SK-N-SH treated with all-trans-retinoic acid at 6 μM for 48 hours (cell line): ENCODE results near the gene RFC1.

Experiments
- TSHZ2 ChIP-seq: fragments of 250-450 bp; sonication (Bioruptor Pico); IDR thresholded peaks from 2 replicates; pipeline ENCODE4 v1.5.0; 2020; ENCODE audit warnings: mild to moderate bottlenecking, moderate library complexity
- TF ChIP-seq, protein P1 (sequence below): fragments of 250-450 bp; sonication (Bioruptor Pico); IDR thresholded peaks from 2 replicates; pipeline ENCODE4 v1.8.0; 2021; ENCODE audit warnings: low read depth, mild to moderate bottlenecking, moderate library complexity, borderline replicate concordance

GRCh38 chr4:39342731-39343130 lies 23.4 kb downstream of the RFC1 start:
- TF ChIP-seq TSHZ2 (CRISPR knock-in tag) = no peak
- TF ChIP-seq, protein P1, sequence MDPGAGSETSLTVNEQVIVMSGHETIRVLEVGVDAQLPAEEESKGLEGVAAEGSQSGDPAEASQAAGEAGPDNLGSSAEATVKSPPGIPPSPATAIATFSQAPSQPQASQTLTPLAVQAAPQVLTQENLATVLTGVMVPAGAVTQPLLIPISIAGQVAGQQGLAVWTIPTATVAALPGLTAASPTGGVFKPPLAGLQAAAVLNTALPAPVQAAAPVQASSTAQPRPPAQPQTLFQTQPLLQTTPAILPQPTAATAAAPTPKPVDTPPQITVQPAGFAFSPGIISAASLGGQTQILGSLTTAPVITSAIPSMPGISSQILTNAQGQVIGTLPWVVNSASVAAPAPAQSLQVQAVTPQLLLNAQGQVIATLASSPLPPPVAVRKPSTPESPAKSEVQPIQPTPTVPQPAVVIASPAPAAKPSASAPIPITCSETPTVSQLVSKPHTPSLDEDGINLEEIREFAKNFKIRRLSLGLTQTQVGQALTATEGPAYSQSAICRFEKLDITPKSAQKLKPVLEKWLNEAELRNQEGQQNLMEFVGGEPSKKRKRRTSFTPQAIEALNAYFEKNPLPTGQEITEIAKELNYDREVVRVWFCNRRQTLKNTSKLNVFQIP = no peak
